Upper lobe of left lung (tissue), 6 donors: ENCODE results near the gene CEP250. TPM values are rescaled to one million over a fixed set of nuclear protein-coding genes. Genes with fewer than 3 reads are reported as not detected.

ENCODE experiments used
- ATAC-seq, 2 donors: fragments of 200-7000 bp; cut with Tn5 transposase; one replicate each; pipeline ENCODE4 v1.9.1; 2022; ENCODE audit warnings: mild to moderate bottlenecking in 2 of 2, moderate library complexity in 2 of 2; ENCODE audit not compliant: low FRiP score in 2 of 2
- DNase-seq, 2 donors: peaks; one replicate each; pipeline ENCODE4 v3.0.0-alpha.2; 2019 to 2020
- H3K27ac ChIP-seq, 4 donors: fragments of 200-600 bp; sonication (generic); one replicate each; pipeline ENCODE4 v1.5.1; 2016 to 2019
- H3K27me3 ChIP-seq, 4 donors: fragments of 200-600 bp; sonication (generic); one replicate each; pipeline ENCODE4 v1.5.1; 2017 to 2019
- H3K36me3 ChIP-seq, 4 donors: fragments of 200-600 bp; sonication (generic); one replicate each; pipeline ENCODE4 v1.5.1; 2016 to 2019
- H3K4me1 ChIP-seq, 4 donors: fragments of 200-600 bp; sonication (generic); one replicate each; pipeline ENCODE4 v1.5.1; 2018 to 2019
- H3K4me3 ChIP-seq, 4 donors: fragments of 200-600 bp; sonication (generic); one replicate each; pipeline ENCODE4 v1.5.1; 2017 to 2019; ENCODE audit warnings: mild to moderate bottlenecking in 2 of 4, moderate library complexity in 1 of 4
- H3K9me3 ChIP-seq, 4 donors: fragments of 200-600 bp; sonication (generic); one replicate each; pipeline ENCODE4 v1.5.1; 2018 to 2019
- CTCF ChIP-seq, 6 experiments: fragments of 450-650 bp in 4 of 6; fragments of 200-600 bp in 2 of 6; sonication (generic) in 2 of 6; IDR thresholded peaks; one replicate each; pipeline ENCODE4 v1.5.1; 2016 to 2019; ENCODE audit warnings: antibody characterized with exemption in 6 of 6
- EP300 ChIP-seq, 4 donors: sonication (generic); formaldehyde crosslinking; IDR thresholded peaks; one replicate each; pipeline ENCODE4 v1.5.1; 2017; ENCODE audit warnings: antibody characterized with exemption in 4 of 4, control low read depth in 2 of 4
- POLR2A ChIP-seq, 4 donors: fragments of 450-650 bp; IDR thresholded peaks; one replicate each; pipeline ENCODE4 v1.5.1; 2016 to 2017; ENCODE audit warnings: antibody characterized with exemption in 4 of 4, mild to moderate bottlenecking in 2 of 4
- POLR2AphosphoS5 ChIP-seq, 2 donors: sonication (generic); formaldehyde crosslinking; IDR thresholded peaks; one replicate each; pipeline ENCODE4 v1.5.1; 2017; ENCODE audit warnings: antibody characterized with exemption in 2 of 2
- WGBS, 2 donors: methylation state at CpG; one replicate each; pipeline ENCODE4 v1.1.5; 2017 to 2018; 5-methylcytosine and 5-hydroxymethylcytosine counted together
- total RNA-seq, 6 donors: library from RNA; depleted of rRNA in 4 of 6; stranded (reverse); fragments of >200 nt in 4 of 6; gene quantifications; one replicate each; pipeline versions ENCODE4 v1.1.0 to v1.2.1, GENCODE V29; 2016 to 2021
- donor health status: DM: no; HTN: no; CAD: no; lungs with moderate emphysema.
- donor health status: DM: no; HTN: yes; CAD: no; lungs with severe emphysema.

The CEP250 gene
- total RNA-seq = 10 to 100 TPM; 15.4 to 66.6 (median 29.6) TPM

- peak; percentile 100 for ATAC-seq
These were observed at the start of gene CEP250 for GRCh38 chr20:35454881-35455609. TSS of gene CEP250 (plus strand) at chr20:35455598. CDS start at chr20:35462368, 6,770 bp downstream.

GRCh38 chr20:35405775-35406174 is 49.6 kb upstream of the CEP250 start:
- peaks cover 6 to 38% (median 21%) of the 10 kb centered on the region in 4 donors for H3K36me3 ChIP-seq
- 95 to 97% methylated on average over 3 of the region's 3 CpGs for WGBS, 2 donors
- no peaks in the 10 kb centered on the region for H3K9me3 ChIP-seq
- TF ChIP-seq EP300 (IDR thresholded peaks at IDR 0.05) = no peak
- no peak for TF ChIP-seq CTCF (IDR thresholded peaks at IDR 0.05)
- TF ChIP-seq POLR2A (IDR thresholded peaks at IDR 0.05) = no peak
- TF ChIP-seq POLR2AphosphoS5 (IDR thresholded peaks at IDR 0.05) = no peak
- H3K27ac ChIP-seq = no peak overlapping the region
- peaks cover under 1 to 2% (median 1%) of the 10 kb centered on the region in 4 donors for H3K4me1 ChIP-seq
- no peaks in the 10 kb centered on the region for H3K27me3 ChIP-seq
- ATAC-seq = no peak
- no peak overlapping the region for H3K4me3 ChIP-seq
- no peak for DNase-seq

More at GRCh38 chr20:35454881-35455609, at the start of gene CEP250:
- no peak for TF ChIP-seq CTCF (IDR thresholded peaks at IDR 0.05)
- TF ChIP-seq POLR2AphosphoS5 (IDR thresholded peaks at IDR 0.05) = peak in 1 of 2 donors; percentile 64
- no peak for TF ChIP-seq EP300 (IDR thresholded peaks at IDR 0.05)
- peak in 2 of 4 donors; percentile 13 to 55 for TF ChIP-seq POLR2A (IDR thresholded peaks at IDR 0.05)
- H3K9me3 ChIP-seq = no peaks in the 10 kb centered on the region
- 1 to 2% methylated on average over 11 to 49 of the region's 59 CpGs for WGBS, 2 donors
- H3K4me1 ChIP-seq = peaks cover 10 to 17% (median 16%) of the 10 kb centered on the region in 4 donors
- H3K27me3 ChIP-seq = no peaks in the 10 kb centered on the region
- H3K36me3 ChIP-seq = no peaks in the 10 kb centered on the region
- DNase-seq = peak; percentile 95 to 97
- H3K4me3 ChIP-seq = peak within 1 kb of the TSS; percentile 80 to 90 (median 88)
- H3K27ac ChIP-seq = peak within 1 kb of the TSS; percentile 86 to 97 (median 92)

- Histone ChIP-seq H3K27ac (no peak overlapping the region), H3K4me3 (no peak overlapping the region), H3K27me3 (no peaks in the 10 kb centered on the region), H3K4me1 (peaks cover 6 to 9% (median 9%) of the 10 kb centered on the region in 4 donors), H3K9me3 (no peaks in the 10 kb centered on the region), H3K36me3 (peaks cover 6 to 38% (median 21%) of the 10 kb centered on the region in 4 donors)
- 97 to 100% methylated on average over 3 of the region's 3 CpGs for WGBS, 2 donors
- ATAC-seq (no peak), DNase-seq (no peak)
- TF ChIP-seq POLR2A (IDR thresholded peaks at IDR 0.05) (no peak), POLR2AphosphoS5 (IDR thresholded peaks at IDR 0.05) (no peak), EP300 (IDR thresholded peaks at IDR 0.05) (no peak), CTCF (IDR thresholded peaks at IDR 0.05) (no peak)
These were observed 47.1 kb upstream of the CEP250 start for GRCh38 chr20:35408270-35408669.

- H3K4me3 ChIP-seq = no peak overlapping the region
- no peaks in the 10 kb centered on the region for H3K9me3 ChIP-seq
- H3K27me3 ChIP-seq = no peaks in the 10 kb centered on the region
- ATAC-seq (no peak), DNase-seq (no peak)
- H3K36me3 ChIP-seq = peaks cover 6 to 38% (median 21%) of the 10 kb centered on the region in 4 donors
- 78 to 91% methylated on average over 3 of the region's 3 CpGs for WGBS, 2 donors
- no peak overlapping the region for H3K27ac ChIP-seq
- peaks cover 6 to 9% (median 9%) of the 10 kb centered on the region in 4 donors for H3K4me1 ChIP-seq
- TF ChIP-seq POLR2A (IDR thresholded peaks at IDR 0.05) (no peak), CTCF (IDR thresholded peaks at IDR 0.05) (no peak), POLR2AphosphoS5 (IDR thresholded peaks at IDR 0.05) (no peak), EP300 (IDR thresholded peaks at IDR 0.05) (no peak)
These were observed 45.9 kb upstream of the CEP250 start for GRCh38 chr20:35409542-35409941.
